Muscle of back (tissue), 11 donors: Measurements from ENCODE around the gene STT3B. TPM values are rescaled to one million over a fixed set of nuclear protein-coding genes. Genes with fewer than 3 reads are reported as not detected.

ENCODE experiments used
- DNase-seq, 3 donors: peaks; one replicate each; pipeline versions ENCODE4 v3.0.0 to v3.0.0-alpha.2; 2013
- polyA plus RNA-seq, 10 donors: library from polyadenylated mRNA; unstranded; fragments of 120-200 nt; gene quantifications; one replicate each; pipeline ENCODE4 v1.2.1, GENCODE V29; 2013; ENCODE audit not compliant: insufficient read length in 10 of 10

STT3B gene
- polyA plus RNA-seq, 10 donors: 83.4 to 124 (median 104) TPM

DNA sequence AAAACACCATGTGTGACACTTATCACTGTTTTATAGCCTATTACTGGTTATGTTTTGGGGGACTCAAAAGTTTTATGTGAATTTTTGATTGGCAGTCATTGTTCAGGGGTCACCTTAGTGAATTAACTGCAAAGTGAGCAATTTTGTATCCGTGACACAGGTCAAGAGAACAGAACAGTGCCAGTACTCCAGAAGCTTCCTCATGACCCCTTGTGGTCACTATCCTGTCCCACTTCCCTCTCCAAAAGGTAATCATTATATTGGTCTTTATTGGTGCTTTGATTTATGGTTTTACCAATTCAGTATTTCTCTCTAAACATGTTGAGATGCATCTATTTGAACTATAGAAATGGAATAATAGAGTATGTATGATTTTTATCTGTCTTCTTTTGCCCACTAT, 107.1 kb downstream of the STT3B start:
- no peak for DNase-seq

DNA sequence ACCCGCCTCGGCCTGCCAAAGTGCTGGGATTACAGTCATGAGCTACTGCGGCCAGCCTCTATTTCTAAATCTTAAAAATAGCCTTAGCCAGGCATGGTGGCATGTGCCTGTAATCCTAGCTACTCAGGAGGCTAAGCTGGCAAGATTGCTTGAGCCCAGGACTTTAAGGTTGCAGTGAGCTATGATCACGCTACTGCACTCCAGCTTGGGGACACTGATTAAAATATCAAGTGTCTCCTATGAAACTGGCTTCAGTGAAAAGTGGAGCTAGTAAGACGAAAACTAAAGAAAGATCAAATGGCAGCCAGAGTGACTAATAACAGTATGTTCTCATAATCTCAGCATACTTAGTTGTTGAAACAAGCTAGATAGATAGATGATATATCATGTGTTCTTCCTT, 112.5 kb downstream of the STT3B start:
- DNase-seq: no peak

DNA sequence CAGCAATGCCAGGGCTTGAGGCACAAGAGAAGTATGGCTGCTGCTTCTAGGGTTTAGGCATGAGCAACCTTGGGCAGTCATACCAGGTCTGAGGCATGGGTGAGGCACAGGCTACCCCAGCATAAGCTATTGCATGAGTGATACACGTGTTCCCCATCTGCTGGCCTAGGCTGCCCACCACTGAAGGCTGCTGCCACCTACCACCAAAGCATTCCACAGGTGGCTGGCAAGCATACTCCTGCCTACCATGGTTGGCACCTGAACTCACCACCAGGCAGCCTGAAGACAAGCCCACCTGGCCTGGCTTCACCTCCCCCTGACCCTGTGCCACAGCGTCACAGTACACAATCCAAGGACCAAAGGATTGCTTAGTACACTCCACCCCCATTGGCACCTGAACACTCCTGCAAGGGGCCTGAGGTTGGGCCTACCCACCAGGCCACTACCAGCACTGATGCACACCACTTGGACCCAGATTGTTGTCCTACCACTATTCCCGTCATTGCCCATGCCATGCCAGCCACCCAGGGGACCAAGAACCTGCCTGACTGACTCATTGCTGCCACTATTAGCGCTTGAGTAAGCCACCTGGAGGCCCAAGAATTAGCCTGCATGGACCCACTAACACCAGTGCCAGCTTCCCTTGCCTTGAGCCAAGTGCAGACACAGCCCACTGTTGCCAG, 115.7 kb downstream of the STT3B start:
- DNase-seq: no peak

DNA sequence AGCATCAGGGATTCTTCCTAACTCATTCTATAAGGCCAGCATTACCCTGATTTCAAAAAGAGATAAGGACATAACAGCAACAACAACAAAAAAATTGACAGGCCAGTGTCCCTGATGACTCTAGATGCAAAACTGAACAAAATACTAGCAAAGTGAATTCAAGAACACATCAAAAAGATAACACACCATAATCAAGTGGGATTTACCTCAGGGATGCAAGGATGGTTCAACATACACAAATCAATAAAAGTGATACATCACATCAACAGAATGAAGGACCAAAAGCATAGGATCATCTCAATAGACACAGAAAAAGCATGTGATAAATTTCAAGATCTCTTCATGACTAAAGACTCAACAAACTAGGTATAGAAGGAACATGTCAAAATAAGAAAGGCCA, 119.6 kb downstream of the STT3B start:
- no peak for DNase-seq

DNA sequence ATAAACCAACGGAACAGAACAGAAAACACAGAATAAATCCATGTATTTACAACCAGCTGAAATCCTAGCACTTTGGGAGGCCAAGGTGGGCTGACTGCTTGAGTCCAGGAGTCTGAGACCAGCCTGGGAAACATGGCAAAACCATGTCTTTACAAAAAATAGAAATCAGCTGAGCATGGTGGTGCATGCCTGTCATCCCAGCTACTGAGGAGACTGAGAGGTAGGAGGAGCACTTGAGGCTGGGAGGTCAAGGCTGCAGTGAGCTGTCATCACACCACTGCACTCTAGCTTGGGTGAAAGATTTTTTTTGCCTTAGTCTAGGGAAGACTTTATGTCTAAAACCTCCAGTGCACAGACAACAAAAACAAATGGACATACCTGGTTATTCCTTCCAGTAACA, 120.7 kb downstream of the STT3B start:
- DNase-seq: no peak

DNA sequence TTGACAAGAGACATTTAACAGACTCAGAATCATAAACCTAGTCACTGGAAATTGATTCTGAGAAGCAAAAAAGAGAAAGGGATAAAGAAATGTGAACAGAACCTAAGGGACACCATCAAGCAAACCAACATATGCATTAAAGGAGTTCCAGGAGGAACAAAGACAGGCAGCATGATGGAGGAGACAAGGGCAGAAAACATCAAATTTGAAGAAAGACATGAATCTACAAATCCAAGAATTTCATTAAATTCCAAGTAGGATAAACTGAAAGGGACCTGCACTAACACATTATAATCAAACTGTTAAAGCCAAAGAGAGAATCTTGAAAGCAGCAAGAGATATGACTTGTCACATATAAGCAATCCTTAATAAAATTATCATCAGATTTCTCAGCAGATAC, 122.3 kb downstream of the STT3B start:
- no peak for DNase-seq

DNA sequence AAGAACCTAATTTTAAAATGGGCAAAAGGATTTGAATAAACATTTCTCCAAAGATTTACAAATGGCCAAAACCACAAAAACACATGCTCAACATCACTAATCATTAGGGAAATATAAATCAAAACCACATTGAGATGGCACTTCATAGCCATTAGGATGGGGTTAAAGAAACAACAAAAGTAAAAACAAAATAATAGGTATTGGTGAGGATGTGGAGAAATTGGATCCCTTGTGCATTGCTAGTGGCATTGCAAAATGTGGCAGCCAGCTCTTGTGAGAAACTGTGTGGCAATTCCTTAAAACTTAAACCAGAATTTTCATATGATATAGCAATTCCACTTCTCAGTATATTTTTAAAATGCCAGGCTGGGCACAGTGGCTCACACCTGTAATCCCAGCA, 126.5 kb downstream of the STT3B start:
- DNase-seq: no peak

DNA sequence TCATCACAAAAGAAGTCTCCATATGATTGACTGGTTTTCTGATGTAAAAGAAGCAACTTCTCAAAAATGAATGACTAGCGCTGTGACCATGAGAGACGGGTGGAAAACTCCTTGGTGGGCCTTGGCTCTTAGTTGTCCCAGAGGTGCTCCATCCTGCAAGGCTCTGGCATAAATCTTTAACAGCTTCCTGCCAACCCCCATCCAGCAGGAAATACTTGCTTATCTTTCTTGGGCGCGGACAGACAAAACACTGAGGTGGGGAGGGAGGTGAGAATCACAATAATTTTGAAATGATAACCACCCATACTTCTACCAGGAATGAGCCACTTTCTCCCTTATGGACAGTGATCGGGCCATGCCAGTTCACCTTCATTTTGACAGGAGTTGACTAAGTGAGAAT, 128.6 kb downstream of the STT3B start:
- DNase-seq: no peak

DNA sequence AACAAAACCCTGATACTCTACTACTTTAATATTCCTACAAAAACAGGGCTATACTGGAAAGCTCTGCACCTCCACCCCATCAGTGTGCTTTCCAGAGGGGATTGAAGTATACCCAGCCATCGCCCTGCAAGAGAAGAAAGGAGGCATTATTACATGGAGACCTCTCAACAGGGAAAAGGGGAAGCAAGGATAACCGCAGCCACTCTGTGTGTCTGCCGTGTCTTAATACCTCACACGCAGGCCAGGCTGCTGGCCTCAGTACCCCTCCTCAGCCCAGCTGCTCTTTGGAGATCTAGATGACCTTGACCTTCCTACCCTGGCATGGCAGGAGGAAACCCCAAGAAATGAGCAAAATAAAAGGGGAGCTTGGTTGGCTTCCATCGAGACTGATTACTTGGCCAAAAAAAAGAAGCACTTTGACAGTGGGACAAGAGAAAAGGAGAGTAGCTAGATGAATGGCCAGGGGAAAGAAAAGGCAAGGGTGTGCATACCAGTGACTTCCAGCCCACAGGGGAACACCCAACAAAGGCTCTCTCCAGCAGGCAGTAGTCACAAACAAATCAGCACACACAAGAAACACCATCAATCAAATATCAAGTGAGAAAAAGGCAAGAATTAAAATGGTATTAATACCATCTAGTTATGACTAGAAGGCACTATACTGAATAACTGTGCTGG, 129.4 kb downstream of the STT3B start:
- DNase-seq: no peak

DNA sequence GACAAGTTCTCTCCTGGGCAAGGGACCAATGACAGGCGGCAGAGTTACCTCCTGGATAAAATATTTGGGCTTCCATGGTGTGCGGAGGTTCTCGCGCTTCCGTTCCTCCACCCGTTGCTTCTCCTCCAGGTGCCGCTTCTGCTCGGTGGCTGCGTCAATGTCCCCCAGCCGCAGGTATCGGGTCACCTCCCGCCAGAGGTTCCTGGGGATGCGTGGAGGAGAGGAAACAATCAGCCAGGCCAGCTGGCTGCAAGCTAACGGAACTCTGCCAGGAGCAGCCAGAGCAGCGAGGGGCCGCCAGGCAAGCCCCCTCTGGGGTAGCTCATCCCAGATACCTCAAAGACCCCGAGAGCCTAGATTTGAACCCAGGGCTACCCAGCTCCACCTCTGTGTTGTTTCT, 131.3 kb downstream of the STT3B start:
- no peak for DNase-seq

DNA sequence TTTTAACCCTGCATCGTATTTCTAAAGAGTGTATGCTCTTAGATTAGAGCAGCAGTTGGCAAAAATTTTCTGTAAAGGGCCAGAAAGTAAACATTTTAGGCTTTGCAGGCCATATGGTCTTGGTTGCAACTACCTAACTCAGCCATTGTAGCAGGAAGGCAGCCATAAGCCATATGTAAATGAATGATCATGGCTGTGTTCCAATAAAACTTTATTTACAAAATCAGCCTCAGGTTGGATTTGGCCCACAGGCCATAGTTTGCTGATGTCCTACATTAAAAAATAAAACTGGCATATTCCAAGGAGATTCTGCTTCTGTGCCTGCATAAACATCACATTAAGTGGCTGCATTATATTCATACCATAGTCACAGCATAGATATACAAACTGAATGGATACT, 134.9 kb downstream of the STT3B start:
- DNase-seq: no peak

DNA sequence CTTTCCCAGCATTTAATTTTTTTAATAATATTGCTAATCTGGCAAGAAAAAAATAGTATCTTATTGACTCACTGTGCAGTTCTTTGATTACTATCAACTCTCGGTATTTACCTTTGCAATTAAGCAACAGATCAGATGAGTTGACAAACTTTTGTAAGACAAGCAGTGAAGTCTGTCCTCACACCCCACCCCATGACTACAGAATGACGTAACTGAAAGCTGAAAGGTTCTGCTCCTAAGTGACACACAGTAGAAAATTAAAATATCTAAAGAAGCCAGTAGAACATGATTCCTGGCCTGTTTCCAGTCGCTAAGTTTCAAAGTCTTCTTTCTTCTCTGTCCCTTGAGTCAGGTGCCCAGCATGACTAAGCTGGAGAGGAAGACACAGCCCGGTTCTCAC, 135.5 kb downstream of the STT3B start:
- no peak for DNase-seq

DNA sequence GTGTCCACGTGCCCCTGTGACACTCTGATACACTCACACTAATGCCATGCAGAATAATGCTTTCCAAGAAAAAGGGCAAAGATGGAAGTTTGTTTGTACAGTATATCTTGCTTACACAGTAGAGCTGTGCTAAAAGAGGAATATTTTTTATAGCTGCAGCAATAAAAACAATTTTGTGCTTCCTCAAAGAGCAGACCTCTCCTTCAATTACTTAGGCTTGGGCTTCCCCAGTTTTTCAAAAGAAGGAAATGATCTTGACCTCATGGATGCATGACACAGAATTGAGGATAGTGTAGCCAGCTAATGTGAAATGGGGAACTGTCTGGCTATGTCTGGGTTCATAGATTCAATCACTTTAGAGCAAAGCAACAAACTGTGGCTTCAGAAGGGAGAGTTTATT, 137.4 kb downstream of the STT3B start:
- DNase-seq: no peak

DNA sequence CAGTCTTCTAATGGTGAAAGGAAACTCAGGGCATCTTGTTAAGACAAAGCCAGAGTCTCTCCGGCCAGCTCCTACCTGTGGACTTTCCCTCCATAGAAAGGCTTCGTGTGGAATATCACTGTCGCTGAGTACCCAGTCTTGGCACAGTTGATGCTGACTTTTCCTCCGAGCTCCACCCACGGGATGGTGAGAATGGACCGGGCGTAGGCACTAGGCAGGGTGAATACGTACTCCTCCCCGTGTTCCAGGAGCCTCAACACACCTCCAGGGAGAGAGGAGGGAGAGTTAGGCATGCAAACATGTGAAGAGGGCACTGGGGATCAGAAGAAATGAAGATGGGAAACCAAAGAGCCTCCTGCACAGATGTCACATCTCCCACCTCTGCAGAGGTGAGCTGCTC, 138.0 kb downstream of the STT3B start:
- no peak for DNase-seq

DNA sequence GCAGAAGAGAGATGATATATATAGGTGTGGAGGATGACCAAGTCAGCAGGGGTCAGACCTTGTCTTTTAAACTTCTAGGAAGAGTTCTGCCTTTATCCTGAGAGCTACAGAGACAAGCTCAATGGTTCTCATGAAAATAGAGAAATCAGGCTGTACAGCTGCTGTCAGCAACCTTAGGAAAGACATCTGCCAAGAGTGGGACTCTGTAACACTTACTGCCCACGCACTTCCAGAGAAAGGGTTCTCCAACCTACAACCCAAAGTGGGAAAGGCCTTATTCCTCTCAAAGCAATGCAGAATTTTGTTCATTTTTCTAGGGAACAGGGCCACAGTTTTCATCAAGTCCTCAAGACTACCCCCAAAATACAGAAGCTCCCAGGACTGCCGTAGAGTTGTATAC, 138.7 kb downstream of the STT3B start:
- no peak for DNase-seq

DNA sequence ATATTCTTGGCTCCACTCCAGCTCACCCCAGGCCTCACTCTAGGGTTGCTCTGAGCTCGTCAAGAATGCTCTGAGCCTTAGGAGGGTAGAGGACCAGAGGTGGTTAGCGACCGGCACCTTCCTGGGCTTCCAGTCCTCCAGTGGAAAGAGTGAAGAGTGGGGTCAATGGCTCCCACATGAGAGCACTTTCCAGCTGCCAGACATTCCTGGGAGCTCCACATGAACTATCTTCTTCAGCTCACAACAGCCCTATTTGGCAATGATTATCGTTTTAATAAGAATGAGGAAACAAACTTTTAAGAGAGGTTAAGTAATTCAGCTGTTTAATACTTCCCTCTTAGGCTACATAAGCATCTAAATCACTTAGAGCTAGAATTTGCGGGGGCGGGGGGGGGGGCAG, 139.3 kb downstream of the STT3B start:
- no peak for DNase-seq

DNA sequence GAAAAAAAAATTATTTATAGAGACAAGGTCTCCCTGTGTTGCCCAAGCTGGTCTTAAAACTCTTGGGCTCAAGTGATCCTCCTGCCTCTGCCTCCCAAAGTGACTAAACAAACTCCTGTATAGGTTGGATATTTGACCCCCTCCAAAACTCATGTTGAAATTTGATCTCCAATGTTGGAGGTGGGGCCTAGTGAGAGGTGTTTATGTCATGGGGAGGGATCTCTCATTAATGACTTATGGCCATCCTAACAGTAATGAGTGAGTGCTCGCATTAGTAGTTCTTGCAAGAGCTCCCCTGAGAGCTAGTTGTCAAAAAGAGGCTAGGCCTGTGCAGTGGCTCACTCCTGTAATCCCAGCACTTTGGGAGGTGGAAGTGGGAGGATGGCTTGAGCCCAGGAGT, 141.2 kb downstream of the STT3B start:
- DNase-seq: no peak

DNA sequence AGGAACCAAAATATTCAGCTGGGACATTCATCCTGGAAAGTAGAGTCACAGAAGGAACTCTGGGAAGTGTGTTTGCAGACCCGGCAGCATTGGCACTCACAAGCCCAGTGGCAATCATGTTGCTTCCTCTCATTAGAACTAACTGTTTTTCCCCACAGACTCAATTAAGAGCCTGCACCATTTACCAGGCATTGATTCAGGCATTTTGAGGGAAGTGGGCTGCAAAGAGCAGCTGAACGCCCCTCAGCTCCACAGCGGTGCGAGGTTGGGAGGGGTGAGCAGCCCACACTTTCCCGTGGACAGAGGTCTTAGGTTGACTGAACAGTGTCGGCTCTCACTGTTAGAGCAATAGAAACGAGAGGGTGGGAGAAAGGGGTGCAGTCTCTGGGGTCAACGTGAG, 143.8 kb downstream of the STT3B start:
- DNase-seq: no peak

DNA sequence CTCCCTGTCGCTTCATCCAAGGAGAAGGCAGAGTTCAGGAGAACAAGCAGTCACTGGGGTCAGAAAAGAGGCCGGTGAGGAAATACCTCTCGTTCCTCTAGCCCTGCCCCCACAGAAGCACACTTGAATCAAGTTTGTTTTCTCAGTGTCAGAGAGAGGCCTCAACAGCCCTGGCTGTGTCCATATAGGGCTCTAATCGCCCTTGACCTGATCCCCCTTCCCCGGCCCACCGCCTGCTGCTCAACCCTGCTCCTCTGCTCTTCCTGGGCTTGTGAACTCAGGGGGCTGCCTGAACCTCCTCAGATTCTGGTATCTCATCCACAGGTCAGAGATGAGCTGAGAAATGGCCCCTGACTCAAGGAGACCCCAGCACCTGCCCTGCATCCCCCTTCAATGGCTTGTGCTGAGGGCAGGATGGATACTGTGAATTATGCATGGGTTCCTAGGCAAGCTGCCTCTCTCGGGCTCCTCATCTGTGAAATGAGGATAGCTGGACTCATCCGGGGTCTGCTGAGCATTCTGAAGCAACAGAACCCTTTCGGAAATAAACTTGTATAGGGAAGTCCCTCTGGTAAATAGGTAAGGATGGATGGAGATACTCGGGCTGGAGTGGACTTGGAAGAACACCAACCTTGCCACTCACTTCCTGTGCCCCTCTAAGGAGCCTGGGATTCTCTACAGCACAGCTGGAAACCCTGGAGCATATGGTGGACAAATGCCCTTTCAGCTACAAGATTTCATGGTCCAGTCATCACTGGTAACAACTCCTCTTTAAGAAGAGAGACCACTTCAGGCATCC, 147.5 kb downstream of the STT3B start:
- DNase-seq: no peak
